Measurements from ENCODE around the gene ATL1.

DNA sequence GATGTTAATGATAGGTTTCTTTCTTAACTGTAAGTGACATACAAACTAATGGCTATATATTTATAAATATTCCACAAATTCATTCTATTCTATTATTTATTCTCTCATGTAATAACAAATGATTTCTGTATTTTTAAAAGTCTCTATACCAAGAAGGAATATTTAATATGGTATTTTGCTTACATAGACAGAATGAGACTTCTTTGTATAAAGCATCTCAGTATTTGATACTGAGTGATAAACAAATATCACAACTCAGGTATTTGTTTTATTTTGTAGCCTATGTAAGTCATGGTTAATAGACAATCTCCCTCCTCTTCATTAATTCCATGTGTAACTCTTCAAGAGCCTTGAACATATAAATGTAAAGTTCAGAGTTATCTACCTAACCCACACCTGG lies 18.0 kb downstream of the ATL1 start:
- TF ChIP-seq CTCF (conservative IDR thresholded peaks at IDR 0.05 in 1 of 2, IDR thresholded peaks at IDR 0.05 in 1 of 2; ENCODE audit: extremely low read depth in 1 of 2, insufficient read depth in 1 of 2, low read depth in 1 of 2, low read length in 2 of 2) (no peak), EZH2 (IDR thresholded peaks at IDR 0.05; ENCODE audit: borderline replicate concordance, low read length) (no peak)

All from mammary epithelial cell (primary cell).